NT2/D1 (cell line): ENCODE data around the gene RBM48.

Source experiments
- SUZ12 ChIP-seq: IDR thresholded peaks from 2 replicates; pipeline ENCODE4 v1.6.1; 2011; ENCODE audit not compliant: insufficient read length, insufficient read depth; ENCODE audit errors: extremely low read depth
- YY1 ChIP-seq: IDR thresholded peaks from 2 replicates; pipeline ENCODE4 v1.6.1; 2011; ENCODE audit not compliant: insufficient read length, insufficient read depth
- ZNF274 ChIP-seq: IDR thresholded peaks from 2 replicates; pipeline ENCODE4 v1.6.1; 2011; ENCODE audit warnings: mild to moderate bottlenecking, low read depth, low read length

GRCh38 chr7:92487804-92488203 is 40.8 kb upstream of the RBM48 start:
- no peak for TF ChIP-seq ZNF274
- TF ChIP-seq YY1 = no peak
- no peak for TF ChIP-seq SUZ12
